D341Med (cell line): Measurements from ENCODE around the gene SLC40A1.

Experiments used
- DNase-seq: peaks from one replicate; pipeline ENCODE4 v3.0.0; 2012; ENCODE audit warnings: low spot score

SLC40A1 gene

GRCh38 chr2:189566046-189566445, 14.5 kb downstream of the SLC40A1 start:
- DNase-seq: no peak

GRCh38 chr2:189561371-189562038, 19.1 kb downstream of the SLC40A1 start:
- DNase-seq: no peak

- DNase-seq: no peak
Measured at GRCh38 chr2:189560273-189560586, 20.4 kb downstream of the SLC40A1 start.

- no peak for DNase-seq
Measured at GRCh38 chr2:189559579-189560272, 20.9 kb downstream of the SLC40A1 start.

- no peak for DNase-seq
Measured at GRCh38 chr2:189558516-189559272, 21.9 kb downstream of the SLC40A1 start.

GRCh38 chr2:189557373-189557772, 23.2 kb downstream of the SLC40A1 start:
- no peak for DNase-seq

GRCh38 chr2:189556526-189556925, 24.1 kb downstream of the SLC40A1 start:
- DNase-seq: no peak

GRCh38 chr2:189555232-189555631, 25.4 kb downstream of the SLC40A1 start:
- no peak for DNase-seq

GRCh38 chr2:189553504-189554088, 27.0 kb downstream of the SLC40A1 start:
- DNase-seq: no peak

GRCh38 chr2:189552991-189553404, 27.6 kb downstream of the SLC40A1 start:
- no peak for DNase-seq

GRCh38 chr2:189552334-189552990, 28.1 kb downstream of the SLC40A1 start:
- no peak for DNase-seq

GRCh38 chr2:189551808-189552207, 28.8 kb downstream of the SLC40A1 start:
- DNase-seq: no peak

GRCh38 chr2:189549449-189549832, 31.1 kb downstream of the SLC40A1 start:
- no peak for DNase-seq

- no peak for DNase-seq
Measured at GRCh38 chr2:189548666-189549448, 31.7 kb downstream of the SLC40A1 start.

GRCh38 chr2:189545418-189545817, 35.2 kb downstream of the SLC40A1 start:
- DNase-seq: no peak

GRCh38 chr2:189544318-189545042, 36.1 kb downstream of the SLC40A1 start:
- DNase-seq: no peak

- DNase-seq: no peak
Measured at GRCh38 chr2:189543367-189543766, 37.2 kb downstream of the SLC40A1 start.

- no peak for DNase-seq
Measured at GRCh38 chr2:189542145-189542882, 38.3 kb downstream of the SLC40A1 start.

GRCh38 chr2:189541591-189541990, 39.0 kb downstream of the SLC40A1 start:
- DNase-seq: no peak

- no peak for DNase-seq
Measured at GRCh38 chr2:189540551-189540950, 40.0 kb downstream of the SLC40A1 start.
